ENCODE data around the gene AJM1. TPM values are rescaled to one million over a fixed set of nuclear protein-coding genes. Genes with fewer than 3 reads are reported as not detected.

AJM1 gene
- total RNA-seq, 1 donor from 2014 or later, result not detected

GRCh38 chr9:136828474-136829140 is 13.7 kb upstream of the AJM1 start:
- no peaks in the 10 kb centered on the region for H3K4me1 ChIP-seq
- TF ChIP-seq CTCF (IDR thresholded peaks at IDR 0.05), result no peak
- TF ChIP-seq EZH2 (IDR thresholded peaks at IDR 0.05), result no peak
- TF ChIP-seq EZH2phosphoT487 (IDR thresholded peaks at IDR 0.05), result no peak
- no peak overlapping the region for H2AFZ ChIP-seq (replicated peaks)
- H3K27ac ChIP-seq, result no peak overlapping the region
- H3F3A ChIP-seq (ENCODE audit: low read depth), result no peaks in the 10 kb centered on the region
- H3K4me3 ChIP-seq, result no peak overlapping the region
- H3K9me3 ChIP-seq (ENCODE audit: low read depth), result no peaks in the 10 kb centered on the region
- no peak overlapping the region for H3K4me2 ChIP-seq
- DNase-seq (ENCODE audit: low spot score), result no peak
- peaks cover 21% of the 10 kb centered on the region for H4K20me1 ChIP-seq (ENCODE audit: low read depth)
- H3K27me3 ChIP-seq, result no peaks in the 10 kb centered on the region
- H3K79me2 ChIP-seq (ENCODE audit: low read depth), result peaks cover under 1% of the 10 kb centered on the region
- H3K27ac Mint-ChIP-seq, result no peak overlapping the region
- H3K4me3 Mint-ChIP-seq, result no peak overlapping the region
- H3K36me3 ChIP-seq, result no peaks in the 10 kb centered on the region
- H3K9me3 Mint-ChIP-seq, result no peaks in the 10 kb centered on the region
- no peak overlapping the region for H3K9ac ChIP-seq
- peaks cover 7% of the 10 kb centered on the region for H3K36me3 Mint-ChIP-seq
- peaks cover 2% of the 10 kb centered on the region for H3K4me1 Mint-ChIP-seq
- H3K27me3 Mint-ChIP-seq (ENCODE audit: insufficient read depth, low read depth), result peaks cover 8% of the 10 kb centered on the region

- Mint-ChIP-seq H3K27ac (no peak overlapping the region), H3K4me3 (no peak overlapping the region), H3K4me1 (no peaks in the 10 kb centered on the region), H3K9me3 (no peaks in the 10 kb centered on the region), H3K27me3 (ENCODE audit: insufficient read depth, low read depth) (peaks cover 8% of the 10 kb centered on the region), H3K36me3 (peaks cover 10% of the 10 kb centered on the region)
- Histone ChIP-seq H4K20me1 (ENCODE audit: low read depth) (peaks cover 13% of the 10 kb centered on the region), H3K9me3 (ENCODE audit: low read depth) (no peaks in the 10 kb centered on the region), H3K79me2 (ENCODE audit: low read depth) (no peaks in the 10 kb centered on the region), H3K9ac (no peak overlapping the region), H3K36me3 (no peaks in the 10 kb centered on the region), H3K27ac (no peak overlapping the region), H3K4me1 (no peaks in the 10 kb centered on the region), H2AFZ (replicated peaks) (no peak overlapping the region), H3K4me3 (no peak overlapping the region), H3K27me3 (no peaks in the 10 kb centered on the region), H3K4me2 (no peak overlapping the region), H3F3A (ENCODE audit: low read depth) (no peaks in the 10 kb centered on the region)
- no peak for DNase-seq (ENCODE audit: low spot score)
- TF ChIP-seq EZH2phosphoT487 (IDR thresholded peaks at IDR 0.05), result no peak
- no peak for TF ChIP-seq EZH2 (IDR thresholded peaks at IDR 0.05)
- no peak for TF ChIP-seq CTCF (IDR thresholded peaks at IDR 0.05)
These were observed 12.9 kb upstream of the AJM1 start for GRCh38 chr9:136829412-136829811.

- H3K27ac Mint-ChIP-seq, result no peak overlapping the region
- no peaks in the 10 kb centered on the region for H3K9me3 ChIP-seq (ENCODE audit: low read depth)
- H3K27me3 ChIP-seq, result no peaks in the 10 kb centered on the region
- peaks cover 9% of the 10 kb centered on the region for H4K20me1 ChIP-seq (ENCODE audit: low read depth)
- no peak overlapping the region for H2AFZ ChIP-seq (replicated peaks)
- TF ChIP-seq EZH2phosphoT487 (IDR thresholded peaks at IDR 0.05) (no peak), CTCF (IDR thresholded peaks at IDR 0.05) (no peak), EZH2 (IDR thresholded peaks at IDR 0.05) (no peak)
- no peaks in the 10 kb centered on the region for H3K4me1 Mint-ChIP-seq
- no peaks in the 10 kb centered on the region for H3K9me3 Mint-ChIP-seq
- no peaks in the 10 kb centered on the region for H3F3A ChIP-seq (ENCODE audit: low read depth)
- no peaks in the 10 kb centered on the region for H3K36me3 ChIP-seq
- no peak overlapping the region for H3K4me3 Mint-ChIP-seq
- no peak overlapping the region for H3K27ac ChIP-seq
- H3K4me3 ChIP-seq, result no peak overlapping the region
- H3K27me3 Mint-ChIP-seq (ENCODE audit: insufficient read depth, low read depth), result peaks cover 9% of the 10 kb centered on the region
- no peaks in the 10 kb centered on the region for H3K4me1 ChIP-seq
- no peaks in the 10 kb centered on the region for H3K79me2 ChIP-seq (ENCODE audit: low read depth)
- no peak for DNase-seq (ENCODE audit: low spot score)
- H3K36me3 Mint-ChIP-seq, result peaks cover 10% of the 10 kb centered on the region
- no peak overlapping the region for H3K4me2 ChIP-seq
- no peak overlapping the region for H3K9ac ChIP-seq
These were observed 12.0 kb upstream of the AJM1 start for GRCh38 chr9:136829981-136830885.
